Stimulated activated CD4-positive, alpha-beta T cell treated with anti-CD3 and anti-CD28 coated beads, Interleukin-15, amount 100 ng/mL, for 24 hours (primary cell): ENCODE results near the gene SPON2.

ENCODE experiments used
- DNase-seq: peaks from one replicate; pipeline ENCODE4 v3.0.0-alpha.2; 2020

SPON2 gene

DNA sequence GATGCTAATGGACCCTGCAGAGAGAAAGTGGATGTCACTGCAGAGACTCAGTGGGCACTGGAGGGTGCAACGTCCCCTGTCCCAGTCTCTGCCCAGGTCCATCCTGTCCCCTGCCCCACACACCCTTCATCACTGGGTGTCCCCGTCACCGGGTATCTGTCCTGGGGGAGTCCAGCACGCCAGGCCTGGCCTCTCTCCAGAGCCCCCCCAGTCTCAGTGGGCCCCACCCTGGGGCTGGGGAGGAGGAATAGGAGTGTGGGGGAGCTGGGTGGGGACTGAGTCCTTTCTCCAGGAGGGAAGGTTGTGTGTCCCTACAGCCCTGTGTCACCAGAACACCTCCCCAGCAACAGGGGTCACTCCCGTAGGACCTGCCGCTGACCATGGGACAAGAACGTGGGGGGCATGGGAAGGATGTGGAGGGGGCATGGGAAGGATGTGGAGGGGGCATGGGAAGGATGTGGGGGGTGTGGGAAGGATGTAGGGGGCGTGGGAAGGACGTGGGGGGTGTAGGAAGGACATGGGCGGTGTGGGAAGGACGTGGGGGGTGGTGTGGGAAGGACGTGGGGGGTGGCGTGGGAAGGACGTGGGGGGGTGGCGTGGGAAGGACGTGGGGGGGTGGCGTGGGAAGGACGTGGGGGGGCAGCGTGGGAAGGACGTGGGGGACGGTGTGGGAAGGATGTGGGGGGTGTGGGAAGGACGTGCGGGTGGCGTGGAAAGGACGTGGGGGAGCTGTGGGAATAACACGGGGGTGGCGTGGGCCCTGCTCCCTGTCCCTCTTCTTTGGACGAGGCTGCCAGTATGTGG lies 21.0 kb upstream of the SPON2 start:
- DNase-seq = no peak

DNA sequence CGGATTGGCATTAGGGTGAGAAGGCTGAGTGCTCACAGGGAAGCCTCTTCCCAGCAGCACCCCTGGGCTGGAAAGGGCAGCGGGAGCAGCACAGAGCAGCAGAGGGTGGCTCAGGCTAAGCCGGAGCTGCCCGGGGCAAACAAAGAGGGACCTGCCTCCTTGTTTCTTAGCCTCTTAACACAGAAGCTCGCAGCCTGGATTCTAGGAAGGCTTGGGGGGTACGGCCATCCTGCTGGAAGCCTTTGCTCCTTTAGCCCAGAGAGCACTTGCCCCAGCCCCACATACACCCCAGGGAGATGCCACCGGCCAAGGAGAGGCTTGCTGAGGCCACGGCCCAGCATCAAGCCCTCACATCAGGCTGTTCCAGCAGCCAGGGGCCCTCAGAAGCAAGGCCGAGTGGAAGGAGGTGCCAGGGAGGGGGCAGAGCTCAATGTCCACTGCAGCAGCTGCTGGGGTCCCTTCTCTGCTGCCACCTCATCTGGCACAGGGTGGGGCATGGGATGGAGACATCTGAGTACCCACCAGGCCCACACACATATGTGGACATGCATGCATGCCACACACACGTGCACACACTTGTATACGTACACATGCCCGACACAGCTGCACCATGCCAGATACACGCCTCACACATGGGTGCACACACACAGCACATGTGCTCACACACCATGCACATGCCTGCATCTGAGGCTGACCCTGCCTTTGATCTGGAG lies 20.3 kb upstream of the SPON2 start:
- no peak for DNase-seq

DNA sequence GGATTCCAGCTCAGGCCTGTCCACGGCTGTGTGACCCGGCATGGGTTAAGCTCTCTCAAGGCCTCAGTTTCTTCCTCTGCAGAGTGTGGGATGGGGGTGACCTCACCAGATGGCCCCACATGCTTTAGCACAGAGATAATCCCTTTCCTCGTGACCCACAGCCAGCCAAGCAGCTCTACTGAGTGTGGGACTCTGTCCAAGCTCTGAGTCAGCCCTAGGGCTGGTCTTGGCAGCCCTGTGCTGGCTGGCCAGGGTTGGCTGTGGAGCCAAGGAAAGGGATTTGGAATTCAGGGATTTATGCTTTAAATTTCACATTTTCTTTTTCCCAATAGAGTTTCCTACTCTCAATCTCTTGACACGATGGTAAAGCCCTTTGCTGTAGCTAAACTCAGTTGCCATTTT lies 19.7 kb upstream of the SPON2 start:
- no peak for DNase-seq

DNA sequence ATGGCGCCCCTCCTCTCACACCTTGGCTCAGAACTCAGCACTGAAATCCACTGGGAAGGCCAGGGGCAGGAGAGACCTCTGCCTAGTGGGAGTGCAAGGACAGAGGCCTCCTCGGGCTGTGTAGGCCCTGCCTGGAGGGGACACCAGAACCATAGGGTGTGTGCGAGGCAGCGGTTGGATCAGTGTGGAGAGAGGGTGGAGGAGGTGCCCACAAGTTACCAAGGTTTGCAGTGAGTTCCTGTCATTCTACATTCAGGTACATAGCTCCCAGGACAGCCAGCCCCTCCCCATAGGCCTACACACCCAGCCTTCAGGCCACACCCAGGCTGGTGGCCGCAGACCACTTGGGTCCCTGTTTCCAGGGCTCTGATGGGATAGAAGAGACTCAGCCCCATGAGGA lies 19.2 kb upstream of the SPON2 start:
- no peak for DNase-seq

DNA sequence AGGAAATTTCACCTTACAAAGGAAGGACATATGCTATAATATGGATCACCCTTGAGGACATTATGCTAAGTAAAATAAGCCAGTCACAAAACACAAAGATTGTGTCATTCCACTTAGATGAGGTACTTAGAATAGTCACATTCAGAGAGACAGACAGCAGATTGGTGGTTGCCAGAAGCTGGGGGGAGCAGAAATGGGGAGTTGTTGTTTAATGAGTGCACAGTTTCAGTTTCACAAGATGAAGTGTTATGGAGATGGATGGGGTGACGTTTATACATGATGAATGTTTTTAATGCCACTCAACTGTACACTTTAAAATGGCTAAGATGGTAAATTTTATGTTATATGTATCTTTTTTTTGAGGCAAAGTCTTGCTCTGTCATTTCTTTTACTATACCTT lies 14.8 kb upstream of the SPON2 start:
- no peak for DNase-seq

DNA sequence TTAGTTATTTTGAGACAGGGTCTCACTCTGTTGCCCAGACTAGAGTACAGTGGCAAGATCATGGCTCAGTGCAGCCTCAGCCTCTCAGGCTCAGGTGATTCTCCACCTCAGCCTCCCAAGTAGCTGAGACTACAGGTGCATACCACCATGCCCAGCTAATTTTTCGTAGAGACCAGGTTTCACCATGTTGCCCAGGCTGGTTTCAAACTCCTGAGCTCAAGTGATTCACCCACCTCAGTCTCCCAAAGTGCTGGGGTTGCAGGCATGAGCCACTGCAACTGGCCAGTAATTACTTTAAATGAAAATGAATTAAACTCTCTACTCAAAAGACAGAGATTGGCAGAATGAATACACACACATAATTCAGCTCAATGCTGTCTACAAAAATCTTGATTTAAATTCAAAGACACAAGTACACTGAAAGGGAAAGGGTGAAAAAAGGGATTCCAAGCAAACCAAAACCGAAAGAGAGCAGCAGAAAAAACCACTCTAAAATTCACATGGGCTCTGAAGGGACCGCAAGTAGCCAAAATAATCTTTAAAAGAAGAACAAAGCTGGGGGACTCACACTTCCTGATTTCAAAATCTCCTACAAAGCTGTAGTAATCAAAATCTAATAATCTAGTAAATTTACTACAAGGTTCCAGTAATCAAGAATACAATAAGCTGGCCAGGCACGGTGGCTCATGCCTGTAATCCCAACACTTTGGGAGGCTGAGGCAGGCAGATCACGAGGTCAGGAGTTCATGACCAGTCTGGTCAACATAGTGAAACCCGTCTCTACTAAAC lies 11.8 kb upstream of the SPON2 start:
- no peak for DNase-seq

DNA sequence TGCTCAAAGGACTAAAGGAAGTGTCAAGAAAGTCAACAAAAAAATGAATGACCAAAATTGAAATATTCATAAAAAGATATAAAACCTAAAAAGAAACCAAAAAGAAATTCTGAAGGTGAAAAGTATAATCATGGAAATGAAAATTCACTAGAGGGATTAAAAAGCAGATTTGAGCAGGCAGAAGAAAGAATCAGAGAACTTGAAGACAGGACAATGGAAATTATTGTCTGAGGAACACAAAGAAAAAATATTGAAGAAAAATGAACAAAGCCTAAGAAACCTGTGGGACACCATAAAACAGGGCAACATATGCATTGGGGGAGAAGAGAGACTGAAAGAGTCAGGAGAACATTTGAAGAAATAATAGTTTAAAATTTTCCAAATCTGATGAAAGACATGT lies 9.9 kb upstream of the SPON2 start:
- no peak for DNase-seq

DNA sequence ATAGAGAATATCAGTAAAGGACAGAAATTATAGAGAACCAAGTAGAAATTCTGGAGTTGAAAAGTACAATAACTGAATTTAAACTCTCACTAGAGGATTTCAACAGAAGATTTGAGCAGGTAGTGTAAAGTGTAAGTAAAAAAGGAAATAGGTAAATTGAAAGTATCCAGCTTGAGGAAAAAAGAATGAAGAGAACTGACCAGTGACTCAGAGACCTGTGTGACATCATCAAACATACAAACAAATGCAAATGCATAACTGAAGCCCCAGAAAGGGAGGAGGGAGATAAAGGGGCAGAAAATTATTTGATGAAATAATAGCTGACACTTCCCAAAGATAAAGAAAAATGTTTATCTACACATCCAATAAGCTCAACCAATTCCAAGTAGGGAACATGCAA lies 8.3 kb upstream of the SPON2 start:
- DNase-seq = no peak

DNA sequence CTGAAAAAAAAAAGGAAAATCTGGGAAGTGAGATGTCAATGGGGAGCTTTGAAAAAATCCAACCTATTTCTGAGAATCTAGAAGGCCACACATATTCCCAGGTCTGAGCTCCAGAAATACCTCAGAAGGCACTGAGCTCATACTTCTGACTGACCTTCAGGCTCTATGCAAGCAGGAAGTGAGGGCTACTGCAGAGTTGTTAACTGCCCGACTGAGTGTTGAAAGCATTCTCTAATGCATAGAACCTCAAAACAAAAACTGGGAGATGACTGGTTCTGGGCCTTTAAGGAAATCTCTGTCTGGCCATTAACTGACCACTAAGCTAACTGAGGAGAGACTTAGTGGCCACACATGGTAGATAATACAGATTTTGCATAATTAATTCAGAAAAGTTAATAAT lies 7.6 kb upstream of the SPON2 start:
- no peak for DNase-seq

DNA sequence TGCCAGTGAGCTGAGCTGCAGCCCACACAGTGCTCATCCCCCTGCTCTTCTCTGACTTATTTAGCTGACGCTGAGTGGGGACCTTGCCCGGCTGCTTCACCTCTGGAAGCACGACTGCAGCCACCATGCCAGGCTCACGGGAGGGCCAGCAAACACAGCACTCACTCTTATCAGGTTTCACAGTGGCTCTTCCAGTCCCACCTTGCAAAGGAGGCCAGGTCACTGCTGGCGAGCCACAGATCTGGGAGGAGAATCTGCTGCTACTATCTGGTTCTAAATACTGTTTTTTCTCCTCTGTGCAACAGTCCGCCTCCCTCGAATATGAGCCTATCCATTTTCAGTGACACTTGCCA lies 6.7 kb upstream of the SPON2 start:
- no peak for DNase-seq

DNA sequence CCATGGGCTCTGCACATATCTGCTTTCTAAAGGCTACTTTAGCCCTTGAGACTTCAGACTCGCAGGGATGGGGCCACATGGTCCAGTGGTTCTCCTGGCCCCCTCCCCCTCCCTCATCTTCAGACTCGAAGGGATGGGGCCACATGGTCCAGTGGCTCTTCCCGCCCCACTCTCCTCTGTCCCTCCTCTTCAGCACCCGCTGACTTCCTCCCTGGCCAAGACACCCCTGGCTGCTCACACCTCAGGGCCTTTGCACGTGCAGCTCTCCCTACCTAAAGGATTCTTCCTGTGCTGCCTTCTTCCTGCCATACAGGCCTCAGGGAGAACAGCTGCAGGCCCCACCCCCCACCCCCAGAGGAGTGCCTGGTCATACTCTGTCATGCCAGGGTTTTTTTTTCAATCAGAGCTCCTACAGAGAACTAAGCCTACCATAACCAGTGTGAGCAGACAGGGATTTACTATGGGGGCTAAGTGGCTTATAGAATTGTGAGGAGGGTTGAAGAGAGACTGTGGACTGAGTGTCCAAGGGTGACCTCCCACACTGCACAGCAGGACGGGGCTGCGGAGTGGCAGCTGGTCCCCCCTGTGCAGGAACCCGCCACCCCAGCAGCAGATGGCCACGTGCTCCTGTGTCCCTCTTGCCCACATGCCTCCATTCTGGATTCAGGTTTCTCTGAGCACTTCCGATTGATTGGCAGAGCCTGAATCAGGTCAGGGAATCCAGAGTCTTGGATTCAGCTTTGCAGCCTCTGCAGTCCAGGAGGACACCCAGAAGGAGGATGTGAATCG lies 6.1 kb upstream of the SPON2 start:
- DNase-seq = no peak

DNA sequence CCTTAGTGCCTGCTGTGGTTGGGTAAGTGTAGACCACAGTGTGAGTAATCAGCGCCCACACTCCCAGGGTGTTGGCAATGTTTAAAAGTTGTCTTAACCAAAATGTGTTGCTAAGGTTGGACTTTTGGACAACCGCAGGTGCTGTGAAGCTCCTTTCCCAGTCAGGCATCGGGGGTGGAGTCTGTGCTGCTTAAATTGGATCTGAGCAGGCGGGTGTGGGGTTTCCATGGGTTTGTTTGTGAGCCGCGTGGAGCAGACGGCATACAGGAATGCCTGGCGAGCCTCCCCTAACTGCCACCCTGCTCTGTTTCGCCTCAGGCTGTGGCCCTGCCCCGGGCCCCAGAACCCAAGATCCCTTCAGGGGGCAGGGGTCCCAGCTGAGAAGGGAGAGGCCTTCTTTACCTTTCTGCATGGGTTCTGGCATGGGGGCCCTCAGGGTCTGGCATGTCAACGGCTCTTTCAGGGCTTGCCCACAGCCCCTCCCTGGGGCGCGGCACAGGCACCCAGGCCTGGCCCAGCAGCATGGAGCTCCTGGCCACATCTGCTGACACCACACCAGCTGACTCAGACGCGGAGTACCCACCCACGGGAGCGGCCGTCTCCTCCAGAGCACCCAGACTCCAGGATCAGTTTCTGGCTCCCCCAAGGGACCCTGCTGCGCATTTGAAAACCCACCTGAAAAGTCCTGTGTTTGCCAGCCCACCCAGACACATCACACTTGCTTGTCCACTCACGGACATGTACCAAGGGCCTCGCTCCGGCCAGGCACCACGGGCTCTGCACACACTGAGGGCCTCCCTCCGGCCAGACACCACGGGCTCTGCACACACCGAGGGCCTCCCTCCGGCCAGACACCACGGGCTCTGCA lies 5.1 kb upstream of the SPON2 start:
- no peak for DNase-seq

DNA sequence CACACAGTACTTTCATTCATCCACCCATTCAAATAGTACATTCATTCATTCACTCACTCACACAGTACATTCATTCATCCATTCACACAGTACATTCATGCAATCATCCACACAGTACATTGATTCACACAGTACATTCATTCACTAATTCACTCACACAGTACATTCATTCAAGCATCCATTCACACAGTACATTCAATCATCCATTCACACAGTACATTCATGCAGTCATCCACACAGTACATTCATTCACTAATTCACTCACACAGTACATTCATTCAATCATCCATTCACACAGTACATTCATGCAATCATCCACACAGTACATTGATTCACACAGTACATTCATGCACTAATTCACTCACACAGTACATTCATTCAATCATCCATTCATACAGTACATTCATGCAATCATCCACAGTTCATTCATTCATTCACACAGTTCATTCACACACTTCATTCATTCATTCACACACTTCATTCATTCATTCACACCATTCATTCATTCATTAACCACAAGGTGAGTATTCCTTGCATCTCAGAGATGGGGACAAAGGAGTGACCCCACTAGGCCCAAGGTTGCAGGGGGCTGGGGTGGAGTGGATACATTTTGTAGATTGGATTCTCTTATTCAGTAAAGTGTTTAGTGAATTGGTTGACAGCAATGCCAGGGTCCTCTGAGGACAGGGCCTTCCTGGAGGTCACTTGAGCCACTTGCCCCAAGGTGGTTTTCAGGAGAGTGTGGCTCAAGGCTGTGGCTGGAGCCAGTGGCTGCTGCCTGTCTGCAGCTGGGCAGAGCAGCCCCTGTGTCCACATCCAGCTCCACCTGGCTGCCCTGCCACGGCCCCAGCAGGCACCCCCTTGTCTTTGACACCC lies 4.3 kb upstream of the SPON2 start:
- no peak for DNase-seq

DNA sequence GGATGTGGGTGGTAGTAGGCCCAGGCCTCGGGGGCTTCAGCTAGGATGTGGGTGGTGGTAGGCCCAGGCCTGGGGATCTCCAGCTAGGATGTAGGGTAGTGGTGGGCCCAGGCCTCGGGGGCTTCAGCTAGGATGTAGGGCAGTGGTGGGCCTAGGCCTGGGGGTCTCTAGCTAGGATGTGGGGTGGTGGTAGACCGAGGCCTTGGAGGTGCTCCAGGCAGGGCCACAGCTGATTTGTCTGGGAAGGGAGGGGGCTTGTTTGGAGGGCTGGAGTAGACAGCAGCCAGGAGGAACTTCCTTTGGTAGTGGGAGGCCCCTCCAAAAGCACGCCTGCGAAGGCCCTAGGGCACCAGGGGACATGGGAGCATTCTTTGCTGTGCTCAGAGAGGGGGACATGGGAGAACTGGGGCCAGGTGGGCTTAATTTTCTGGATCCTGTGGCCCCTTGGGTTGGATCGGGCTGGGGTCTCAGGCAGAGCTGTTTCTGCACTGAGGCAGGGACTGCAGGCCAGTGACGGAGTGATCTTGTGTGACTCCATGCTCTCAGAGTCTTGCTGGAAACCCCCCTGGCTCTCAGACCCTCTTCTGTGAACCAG lies 3.3 kb upstream of the SPON2 start:
- DNase-seq = no peak

DNA sequence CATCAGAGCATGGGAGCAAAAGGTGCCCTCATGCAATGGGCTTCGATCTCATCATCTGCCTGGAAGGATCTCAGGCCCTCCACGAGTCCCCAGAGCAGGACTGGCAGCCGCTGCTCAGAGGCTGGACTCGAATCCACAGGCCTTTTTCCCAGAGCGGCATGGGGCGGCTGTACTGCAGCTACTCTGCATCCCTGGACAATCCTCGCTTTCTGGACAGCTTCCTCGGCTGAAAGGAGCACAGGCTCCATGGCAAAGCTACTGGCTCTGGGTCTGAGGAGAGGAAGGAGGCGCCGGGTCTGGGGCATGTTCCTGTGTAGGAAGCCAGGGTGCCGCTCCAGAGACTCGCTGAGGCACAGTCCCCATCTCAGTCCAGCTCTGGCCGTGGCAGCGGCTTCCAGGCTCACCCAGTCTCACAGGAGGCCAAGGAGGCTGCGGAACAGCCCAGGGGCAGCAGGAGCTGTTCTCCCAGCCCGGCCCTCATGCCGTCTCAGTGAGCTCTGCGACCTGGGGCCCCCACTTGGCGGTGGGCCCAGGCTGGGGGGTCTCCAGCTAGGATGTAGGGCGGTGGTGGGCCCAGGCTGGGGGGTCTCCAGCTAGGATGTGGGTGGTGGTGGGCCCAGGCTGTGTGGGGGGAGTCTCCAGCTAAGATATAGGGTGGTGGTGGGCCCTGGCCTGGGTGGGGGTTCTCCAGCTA lies 2.7 kb upstream of the SPON2 start:
- DNase-seq = no peak

DNA sequence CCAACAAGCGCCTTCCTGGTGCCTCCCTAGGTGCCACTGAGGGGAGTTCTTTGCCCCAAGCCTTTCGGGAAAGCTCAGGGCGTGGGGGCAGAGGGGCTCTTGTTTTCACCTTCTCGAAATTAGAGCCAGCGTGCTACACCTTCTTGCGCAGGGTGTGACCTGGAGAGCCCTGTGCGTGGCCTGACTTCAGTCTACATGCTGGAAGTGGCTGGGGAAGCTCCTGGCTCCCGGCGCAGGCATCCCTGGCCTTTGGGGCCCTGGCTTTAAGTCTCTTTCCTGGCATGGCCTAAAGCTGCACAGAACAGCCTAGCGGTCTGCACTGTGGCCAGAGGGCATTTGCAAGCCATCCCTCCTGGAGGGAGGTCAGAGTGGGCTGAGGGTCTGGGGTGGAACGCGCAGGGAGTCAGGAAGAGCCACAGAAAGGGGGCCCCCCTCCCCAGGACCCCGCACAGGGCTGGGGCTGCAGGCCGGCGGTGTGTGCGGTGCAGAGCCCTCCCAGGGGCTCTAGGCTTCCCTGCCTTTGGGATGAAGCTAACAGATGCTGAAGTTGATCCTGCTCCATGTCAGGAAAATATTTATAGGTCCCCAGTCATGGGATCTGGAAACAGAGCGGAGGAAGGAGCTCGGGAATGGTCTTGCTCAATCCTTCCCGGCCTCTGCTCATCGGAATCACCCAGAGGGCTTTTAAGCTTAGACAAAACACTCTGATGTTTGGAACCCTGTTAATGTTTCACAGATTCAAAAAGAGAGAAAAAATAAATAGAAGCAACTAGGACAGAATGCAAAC lies 781 bp upstream of the SPON2 start:
- no peak for DNase-seq

DNA sequence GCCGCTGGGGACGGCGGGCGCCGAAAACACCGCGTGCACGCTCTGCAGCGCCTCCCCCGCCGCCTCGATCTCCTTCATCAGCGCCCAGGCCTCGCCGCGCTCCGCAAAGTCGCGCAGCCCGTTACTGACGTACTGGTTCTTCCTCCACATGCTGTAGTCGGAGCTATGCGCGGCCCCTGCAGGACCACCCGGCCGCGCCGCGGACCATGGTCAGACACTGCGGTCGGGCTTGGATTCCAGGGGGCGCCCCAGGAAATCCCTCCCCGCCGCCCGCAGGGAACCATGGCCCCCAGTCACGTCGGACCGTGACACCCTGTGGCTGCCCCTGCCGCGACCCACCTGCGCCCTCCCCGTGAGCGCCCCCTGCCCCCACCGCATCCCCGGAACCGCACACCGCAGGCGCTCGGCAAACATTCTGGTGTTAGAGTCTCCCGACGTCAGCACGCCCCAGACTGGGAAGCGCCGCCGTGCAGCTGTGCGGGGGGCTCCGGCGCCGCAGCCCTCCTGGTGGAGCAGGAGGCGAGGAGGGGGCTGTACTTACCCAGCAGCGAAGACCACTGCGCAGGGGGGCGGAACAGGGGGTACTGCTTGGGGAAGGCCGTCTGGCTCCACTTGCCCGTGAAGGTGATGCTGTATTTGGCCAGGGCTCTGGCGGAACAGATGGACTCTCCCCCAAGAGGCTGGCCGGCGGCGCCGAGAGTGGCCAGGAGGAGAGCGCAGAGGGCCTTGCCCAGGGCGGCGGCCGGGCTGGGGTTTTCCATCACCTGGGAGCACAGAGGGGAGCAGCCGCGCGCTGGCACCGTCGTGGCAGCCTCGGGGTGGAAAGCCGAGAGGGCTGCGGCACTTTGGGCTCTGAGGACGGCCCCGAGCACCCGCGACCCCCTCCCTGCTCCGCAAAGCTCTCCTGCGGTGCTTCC lies 814 bp downstream of the SPON2 start:
- peak; percentile 69 for DNase-seq

DNA sequence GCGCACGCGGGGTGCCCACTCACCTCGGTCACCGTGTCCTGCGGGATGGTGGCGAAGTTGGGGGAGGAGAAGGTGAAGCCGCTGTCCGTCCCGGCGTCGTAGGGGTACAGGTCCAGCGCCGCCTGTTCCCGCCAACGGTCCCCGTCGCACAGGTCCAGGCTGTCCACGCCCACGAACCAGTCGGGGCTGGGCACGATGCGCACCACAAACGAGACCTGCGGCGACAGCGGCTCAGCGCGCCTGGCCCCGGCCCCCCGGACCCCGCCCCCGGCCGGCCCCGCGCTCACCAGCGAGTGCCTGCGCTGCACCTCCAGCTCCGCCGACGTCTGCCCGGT lies 1.4 kb downstream of the SPON2 start:
- DNase-seq = no peak
